ENCODE data around the gene FOXD1.

DNA sequence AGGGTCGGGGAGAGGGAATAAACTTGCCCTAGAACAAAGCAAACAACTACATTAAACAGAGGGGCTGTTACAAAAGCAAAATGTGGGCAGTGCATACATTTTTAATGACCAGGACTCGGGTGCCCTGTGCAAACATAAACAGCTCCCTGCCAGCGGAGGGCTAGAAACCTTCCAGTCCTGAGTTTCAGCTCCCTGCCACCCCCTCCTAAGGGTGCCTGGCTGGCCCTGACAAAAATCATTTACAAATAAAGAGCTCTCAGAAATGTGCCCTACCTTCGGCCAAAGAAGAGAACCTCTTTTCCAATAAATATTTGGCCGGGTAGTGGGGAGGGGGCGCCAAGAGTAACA is 29.5 kb downstream of the FOXD1 start:
- no peak for TF ChIP-seq POLR2AphosphoS5 (IDR thresholded peaks at IDR 0.05; ENCODE audit: low read depth, low read length)
- TF ChIP-seq POLR2A (IDR thresholded peaks at IDR 0.05; ENCODE audit: low read depth, low read length), result no peak
- no peak for TF ChIP-seq TAF1 (IDR thresholded peaks at IDR 0.05; ENCODE audit: borderline replicate concordance, low read depth, low read length)
